Posterior cingulate gyrus (tissue), 11 donors: ENCODE results near the gene MAGEC3.

Experiments used
- DNase-seq, 10 donors: peaks; one replicate each; pipeline versions ENCODE4 v3.0.0 to v3.0.0-alpha.2; 2020 to 2021; ENCODE audit warnings: mixed read lengths in 3 of 10
- intact Hi-C: fragments of 100-400 bp; cut with DNase I; formaldehyde crosslinking; loops from one replicate; pipeline ENCODE4 v1.15.1; 2023

Gene MAGEC3

GRCh38 chrX:141945426-141945825 is 107.3 kb downstream of the MAGEC3 start:
- intact Hi-C loops = no loop called here
- DNase-seq = no peak

GRCh38 chrX:141947350-141947749 is 109.2 kb downstream of the MAGEC3 start:
- no peak for DNase-seq
- intact Hi-C loops = no loop called here
